GM18526 (cell line): Measurements from ENCODE around the gene RAB33A.

Experiments
- POLR2A ChIP-seq: IDR thresholded peaks from 3 replicates; pipeline ENCODE4 v1.6.1; 2011; ENCODE audit not compliant: insufficient read length; ENCODE audit errors: extremely low read depth

Gene RAB33A

GRCh38 chrX:130184857-130185256 lies 13.1 kb downstream of the RAB33A start:
- TF ChIP-seq POLR2A: no peak

GRCh38 chrX:130186651-130187050 lies 14.9 kb downstream of the RAB33A start:
- TF ChIP-seq POLR2A: no peak

DNA sequence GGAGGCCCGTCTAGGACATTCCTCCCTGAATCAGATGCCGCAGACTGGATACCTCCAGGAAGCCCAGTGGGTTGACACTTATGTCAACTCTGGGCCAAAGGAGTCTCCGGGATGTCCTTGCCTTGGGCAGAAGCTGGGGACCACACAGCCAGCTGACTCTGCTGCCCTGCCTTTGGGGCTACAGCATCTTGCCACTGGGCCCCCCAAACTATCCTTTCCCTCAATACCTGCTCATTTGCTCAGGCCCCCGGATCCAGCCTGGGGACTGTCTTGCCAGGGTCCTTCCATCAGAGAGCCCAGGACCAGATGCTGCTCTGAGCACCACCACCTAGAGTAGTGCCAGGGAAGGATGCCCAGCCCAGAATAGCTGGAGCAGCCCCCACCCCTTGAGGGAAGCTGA lies 19.0 kb downstream of the RAB33A start:
- TF ChIP-seq POLR2A: no peak

DNA sequence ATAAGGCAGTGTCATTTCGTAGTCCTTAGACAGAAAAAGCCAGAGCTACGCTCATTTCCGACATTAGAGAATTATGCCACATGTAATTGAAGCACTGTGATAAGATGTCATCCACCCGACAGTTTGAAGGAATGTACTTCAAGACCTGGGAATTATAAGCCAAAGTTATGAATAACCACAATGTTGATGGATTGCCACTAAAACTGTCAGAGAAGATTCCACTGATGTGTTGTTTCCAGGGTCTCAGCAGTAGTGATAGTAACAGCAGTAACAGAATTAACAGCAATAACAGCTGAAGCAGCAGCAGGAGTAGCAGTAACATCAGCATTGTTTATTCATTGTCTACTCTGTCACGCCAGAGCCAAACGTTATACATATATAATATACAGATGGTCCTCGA lies 24.7 kb downstream of the RAB33A start:
- no peak for TF ChIP-seq POLR2A

DNA sequence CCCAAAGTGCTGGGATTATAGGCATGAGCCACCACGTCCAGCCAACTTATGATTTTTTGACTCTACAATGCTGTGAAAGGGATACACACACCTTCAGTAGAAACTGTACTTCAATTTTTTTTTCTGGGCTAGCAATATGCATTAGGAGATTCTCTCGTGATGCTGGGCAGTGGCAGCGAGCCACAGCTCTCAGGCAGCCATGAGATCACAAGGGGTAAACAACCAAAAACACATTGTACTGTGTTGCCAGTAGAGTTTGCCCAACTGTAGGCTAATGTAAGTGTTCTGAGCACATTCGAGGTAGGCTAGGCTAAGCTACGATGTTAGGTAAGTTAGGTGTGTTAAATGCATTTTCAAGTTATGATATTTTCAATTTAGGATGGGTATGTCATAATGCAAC lies 25.7 kb downstream of the RAB33A start:
- TF ChIP-seq POLR2A: no peak

DNA sequence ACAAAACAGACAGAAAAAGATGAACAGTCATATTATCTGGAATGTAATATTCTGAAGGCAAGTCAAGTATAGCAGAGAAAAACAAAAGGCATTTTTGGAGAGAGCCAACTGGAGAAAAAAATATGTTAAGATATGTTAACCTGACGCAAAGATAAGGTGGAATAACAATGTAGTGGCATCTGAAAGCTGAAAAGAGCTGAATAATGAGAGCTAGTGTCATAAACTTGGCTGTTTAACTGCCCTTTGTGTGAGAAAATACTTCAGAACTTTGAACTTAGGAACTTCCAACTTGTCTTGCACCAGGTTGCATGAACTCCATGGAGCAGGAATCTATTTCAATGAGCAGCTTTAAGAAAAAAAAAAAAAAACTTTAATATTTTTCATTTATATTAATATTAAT lies 32.9 kb downstream of the RAB33A start:
- TF ChIP-seq POLR2A: no peak

- TF ChIP-seq POLR2A: no peak
Observed at GRCh38 chrX:130211415-130212186, 39.8 kb downstream of the RAB33A start.

DNA sequence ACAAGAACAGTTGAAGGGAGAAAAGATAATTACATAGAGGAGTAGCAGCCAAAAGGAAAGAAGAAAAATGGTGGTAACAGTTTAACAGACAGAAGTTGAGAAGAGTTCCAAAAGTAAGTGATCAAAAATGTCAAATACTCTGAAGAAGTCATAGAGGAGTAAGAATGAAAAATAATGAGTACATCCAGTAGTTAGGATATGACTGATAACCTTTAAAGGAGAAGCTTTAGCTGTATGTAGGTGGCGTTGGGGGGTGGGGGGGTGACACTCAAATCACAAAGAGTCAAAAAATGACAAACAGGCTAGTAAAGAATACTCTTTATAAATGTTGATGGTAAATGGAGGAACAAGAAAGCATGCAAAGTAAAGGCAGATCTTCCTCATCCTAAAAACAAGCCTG lies 40.6 kb downstream of the RAB33A start:
- TF ChIP-seq POLR2A: no peak

GRCh38 chrX:130213376-130213775 lies 41.6 kb downstream of the RAB33A start:
- no peak for TF ChIP-seq POLR2A

GRCh38 chrX:130216320-130216719 lies 44.6 kb downstream of the RAB33A start:
- no peak for TF ChIP-seq POLR2A

DNA sequence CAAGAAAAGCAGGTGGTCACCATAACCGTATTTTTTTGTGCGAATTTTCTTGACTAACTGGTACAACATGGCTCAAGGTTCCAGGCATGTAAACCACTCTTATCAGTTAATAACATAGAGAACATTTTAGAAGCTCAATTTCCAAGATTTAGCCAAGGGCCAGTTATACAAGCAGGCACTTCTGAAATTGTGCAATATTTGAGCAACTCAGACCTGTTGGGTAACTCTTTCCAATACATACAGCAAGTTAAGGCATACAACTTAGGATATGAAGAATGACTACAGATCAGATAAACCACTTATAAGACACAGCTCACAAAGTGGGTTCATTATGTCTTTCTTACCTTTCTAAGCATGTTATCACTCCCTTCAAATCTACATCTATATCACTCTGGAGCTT lies 53.0 kb downstream of the RAB33A start:
- no peak for TF ChIP-seq POLR2A

GRCh38 chrX:130228871-130229270 lies 57.1 kb downstream of the RAB33A start:
- no peak for TF ChIP-seq POLR2A
